Heart right ventricle (tissue), 16 donors: ENCODE results near the gene RPL28. TPM values are rescaled to one million over a fixed set of nuclear protein-coding genes. Genes with fewer than 3 reads are reported as not detected.
"Not testable (repeated sequence)": the region's sequence is repeated elsewhere in the genome, so short reads cannot be mapped to it uniquely, and the experiment has no call there.

ENCODE experiments used
- ATAC-seq, 8 donors: fragments of 200-7000 bp; cut with Tn5 transposase; one replicate each; pipeline ENCODE4 v1.9.1; 2020; ENCODE audit warnings: mild to moderate bottlenecking in 8 of 8, moderate library complexity in 8 of 8, moderate number of reproducible peaks in 1 of 8
- DNase-seq, 2 donors: peaks; one replicate each; pipeline ENCODE4 v3.0.0-alpha.2; 2020
- H3K27ac ChIP-seq, 10 donors: fragments of 200-600 bp; sonication (generic) in 2 of 10; one replicate each; pipeline versions ENCODE4 v1.5.0 to v1.8.0; 2020 to 2022; ENCODE audit warnings: mild to moderate bottlenecking in 3 of 10
- H3K27me3 ChIP-seq, 7 donors: fragments of 200-600 bp; one replicate each; pipeline ENCODE4 v1.8.0; 2021 to 2022; ENCODE audit warnings: mild to moderate bottlenecking in 2 of 7
- H3K36me3 ChIP-seq, 9 donors: fragments of 200-600 bp; sonication (generic) in 1 of 9; one replicate each; pipeline versions ENCODE4 v1.5.0 to v1.8.0; 2020 to 2022; ENCODE audit warnings: mild to moderate bottlenecking in 2 of 9
- H3K4me1 ChIP-seq, 9 donors: fragments of 200-600 bp; sonication (generic) in 1 of 9; one replicate each; pipeline versions ENCODE4 v1.5.0 to v1.8.0; 2020 to 2022; ENCODE audit warnings: mild to moderate bottlenecking in 4 of 9
- H3K4me3 ChIP-seq, 10 donors: fragments of 200-600 bp; sonication (generic) in 2 of 10; one replicate each; pipeline versions ENCODE4 v1.5.0 to v1.8.0; 2020 to 2022; ENCODE audit warnings: mild to moderate bottlenecking in 7 of 10, moderate library complexity in 2 of 10
- H3K9me3 ChIP-seq, 11 donors: fragments of 200-600 bp in 10 of 11; sonication (generic) in 2 of 11; one replicate each; pipeline versions ENCODE4 v1.5.0 to v1.8.0; 2013 to 2022; ENCODE audit warnings: mild to moderate bottlenecking in 2 of 11, control low read depth in 1 of 11, moderate library complexity in 1 of 11
- WGBS, 2 donors: extraction: QIAGEN DNeasy Blood & Tissue Kit; methylation state at CpG; one replicate each; pipeline ENCODE4 v1.1.7; 2013; ENCODE audit warnings: inconsistent platforms in 1 of 2; 5-methylcytosine and 5-hydroxymethylcytosine counted together
- intact Hi-C, 10 donors: fragments of 100-400 bp; cut with DNase I; formaldehyde crosslinking; loops; one replicate each; pipeline versions ENCODE4 v1.11.1 to v1.14.2; 2022
- polyA plus RNA-seq, 2 donors: library from polyadenylated mRNA; stranded (reverse); fragments of 200-250 nt; gene quantifications; one replicate each; pipeline ENCODE4 v1.2.3, GENCODE V29; 2013
- total RNA-seq, 10 donors: library from RNA; stranded (reverse); fragmentation: NEBNext Ultra II Directional in 3 of 10; extraction: Animal tissue kit (Norgen Biotek cat#: 25700) in 3 of 10; gene quantifications; one replicate each; pipeline versions ENCODE4 v1.2.1 to v1.2.4, GENCODE V29; 2021 to 2023
- TF ChIP-seq, protein P1 (sequence below), 9 donors: fragments of 200-600 bp; sonication (generic) in 2 of 9; IDR thresholded peaks; one replicate each; pipeline versions ENCODE4 v1.5.0 to v1.8.0; 2021 to 2022; ENCODE audit warnings: antibody characterized with exemption in 9 of 9, mild to moderate bottlenecking in 5 of 9, moderate library complexity in 1 of 9
- donor health status: Arrhythmogenic right ventricular cardiomyopathy.
- donor health status: ischemic (EF 13 %, LVEDD 7.1; RV severe dilation, severe dysfunction).
- donor health status: healthy with polysubstance abuse.
- donor health status: DM: no; HTN: yes; CAD: no.
- donor health status: DM: no; HTN: no; CAD: no.
- donor health status: ischemic (EF 25% LVEDD 6.9; RV normal size, moderate dysfunction).
- donor health status: ischemic (EF 25% LVEDD 5.7; RV mildly dilated, moderate dysfunction).
- donor health status: healthy.
- donor health status: DM: yes; HTN: yes; CAD: no.
- donor health status: Ischemic cardiomyopathy.
- donor health status: ischemic (EF 35%, LVEDD 5.7; RV mildly dilated, moderate dysfunction).
- donor health status: nonischemic (EF 11% LVEDD 7.7; RV severe dilation, severe dysfunction).
- donor health status: DM: yes; HTN: yes; CAD: no.
- donor health status: PGD.
- donor health status: ischemic (EF 29% LVEDD 5.4; RV normal size, mild dysfunction).
- donor health status: nonischemic (EF 23%, LVEDD 6.1; RV moderate dilation, normal function).

Gene RPL28
- total and polyA plus RNA-seq, 12 donors, result 473 to 1,617 (median 593) TPM

DNA sequence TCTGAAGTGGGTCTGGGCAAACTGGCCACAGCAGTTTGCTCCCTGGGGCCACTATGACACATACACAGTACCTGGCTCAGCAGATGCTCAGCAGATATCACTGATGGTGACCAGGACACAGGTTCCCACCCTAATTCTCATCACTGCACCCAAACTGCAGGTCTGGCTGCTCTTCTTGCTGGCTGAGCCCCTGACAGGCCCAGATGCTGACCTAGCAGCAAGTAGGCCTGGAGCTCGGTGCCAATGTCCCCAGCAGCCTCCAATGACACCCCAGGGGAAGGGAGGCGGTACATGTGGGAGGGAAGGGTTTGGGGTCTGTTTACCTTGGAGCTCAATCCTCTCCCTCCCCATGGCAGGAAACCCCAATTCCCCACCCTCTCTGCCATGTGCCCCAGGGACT is 16.8 kb downstream of the RPL28 start:
- Histone ChIP-seq H3K27ac (no peak overlapping the region), H3K4me3 (no peak overlapping the region), H3K9me3 (no peaks in the 10 kb centered on the region), H3K36me3 (peaks cover 0 to 68% (median 21%) of the 10 kb centered on the region in 9 donors), H3K4me1 (peaks cover 4 to 26% (median 17%) of the 10 kb centered on the region in 9 donors), H3K27me3 (no peaks in the 10 kb centered on the region)
- ATAC-seq (no peak), DNase-seq (no peak)
- 82 to 86% methylated on average over 2 of the region's 2 CpGs for WGBS, 2 donors
- TF ChIP-seq, protein P1, sequence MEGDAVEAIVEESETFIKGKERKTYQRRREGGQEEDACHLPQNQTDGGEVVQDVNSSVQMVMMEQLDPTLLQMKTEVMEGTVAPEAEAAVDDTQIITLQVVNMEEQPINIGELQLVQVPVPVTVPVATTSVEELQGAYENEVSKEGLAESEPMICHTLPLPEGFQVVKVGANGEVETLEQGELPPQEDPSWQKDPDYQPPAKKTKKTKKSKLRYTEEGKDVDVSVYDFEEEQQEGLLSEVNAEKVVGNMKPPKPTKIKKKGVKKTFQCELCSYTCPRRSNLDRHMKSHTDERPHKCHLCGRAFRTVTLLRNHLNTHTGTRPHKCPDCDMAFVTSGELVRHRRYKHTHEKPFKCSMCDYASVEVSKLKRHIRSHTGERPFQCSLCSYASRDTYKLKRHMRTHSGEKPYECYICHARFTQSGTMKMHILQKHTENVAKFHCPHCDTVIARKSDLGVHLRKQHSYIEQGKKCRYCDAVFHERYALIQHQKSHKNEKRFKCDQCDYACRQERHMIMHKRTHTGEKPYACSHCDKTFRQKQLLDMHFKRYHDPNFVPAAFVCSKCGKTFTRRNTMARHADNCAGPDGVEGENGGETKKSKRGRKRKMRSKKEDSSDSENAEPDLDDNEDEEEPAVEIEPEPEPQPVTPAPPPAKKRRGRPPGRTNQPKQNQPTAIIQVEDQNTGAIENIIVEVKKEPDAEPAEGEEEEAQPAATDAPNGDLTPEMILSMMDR (IDR thresholded peaks at IDR 0.05), result no peak
- intact Hi-C loops, result no loop called here

DNA sequence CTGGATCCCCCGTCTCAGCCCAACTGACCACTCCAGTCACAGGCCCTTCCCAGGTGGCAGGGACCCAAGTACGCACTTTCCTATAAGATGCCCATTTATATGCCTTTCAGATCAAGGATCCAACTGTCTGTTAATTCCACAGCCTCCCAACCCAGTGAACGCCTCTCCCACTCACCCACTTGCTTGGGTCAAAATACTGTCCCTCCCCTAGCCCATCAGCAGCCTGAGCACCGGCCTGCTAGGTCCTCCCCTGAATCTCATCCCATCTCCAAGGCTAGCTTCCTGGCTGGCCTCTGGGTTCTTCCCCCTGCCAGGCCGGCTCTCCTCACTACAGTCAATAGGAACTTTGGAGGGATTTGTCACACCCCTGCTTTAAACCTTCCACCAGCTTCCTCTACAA is 19.9 kb downstream of the RPL28 start:
- no peak overlapping the region for H3K27ac ChIP-seq
- peaks cover 0 to 55% (median 21%) of the 10 kb centered on the region in 9 donors for H3K36me3 ChIP-seq
- H3K27me3 ChIP-seq, result no peaks in the 10 kb centered on the region
- H3K4me3 ChIP-seq, result peak overlapping the region in 1 of 10 donors; percentile 89
- ATAC-seq (no peak), DNase-seq (no peak)
- peaks cover 4 to 27% (median 17%) of the 10 kb centered on the region in 9 donors for H3K4me1 ChIP-seq
- intact Hi-C loops, result loop anchor here in 1 of 10 donors (5.0 kb wide), 1 partner anchor 148 kb away; the partner anchor contains the start of gene PPP6R1
- TF ChIP-seq, protein P1 (IDR thresholded peaks at IDR 0.05), result no peak
- H3K9me3 ChIP-seq, result peaks cover 0 to 5% (median 0%) of the 10 kb centered on the region in 11 donors
- WGBS, 2 donors, result 83 to 86% methylated on average over 5 of the region's 5 CpGs

DNA sequence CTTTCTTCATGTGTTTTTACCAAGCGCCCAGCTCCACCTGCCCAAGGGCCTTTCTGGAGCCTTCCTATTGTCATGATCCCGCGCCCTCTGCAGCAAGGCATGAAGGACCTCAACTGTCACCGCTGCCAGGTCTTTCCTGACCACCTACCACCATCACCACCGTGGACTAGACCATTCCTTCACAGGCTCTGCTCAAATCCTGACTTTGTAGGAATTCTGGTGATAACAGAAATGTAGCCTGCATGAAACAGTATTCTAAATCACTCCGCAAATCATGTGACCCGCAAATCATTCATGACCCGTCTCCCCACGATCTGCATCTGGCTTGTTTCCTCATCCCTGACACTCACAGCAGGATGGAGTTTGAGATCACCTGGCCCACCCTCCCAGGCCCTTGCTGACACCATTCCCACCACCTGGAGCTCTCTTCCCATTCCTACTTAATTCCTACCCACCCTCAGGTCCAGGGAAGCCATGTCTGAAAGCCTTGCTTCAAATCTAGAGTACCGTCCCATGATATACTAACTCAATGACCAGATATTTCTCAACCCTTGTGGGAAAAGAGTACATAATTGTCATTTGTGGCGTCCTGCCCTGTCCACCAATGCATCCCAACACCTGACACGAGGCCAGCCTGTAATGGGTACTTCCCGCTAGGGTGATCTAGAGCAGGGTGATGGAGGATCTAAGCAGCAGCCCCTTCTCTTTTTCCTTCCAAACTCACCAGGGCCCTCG is 20.5 kb downstream of the RPL28 start:
- Histone ChIP-seq H3K36me3 (peaks cover 0 to 50% (median 21%) of the 10 kb centered on the region in 9 donors), H3K4me3 (peak overlapping the region in 8 of 10 donors; percentile 85 to 99 (median 92)), H3K27ac (peak overlapping the region in 1 of 10 donors; percentile 99), H3K9me3 (peaks cover 0 to 5% (median 0%) of the 10 kb centered on the region in 11 donors), H3K4me1 (peaks cover 4 to 27% (median 17%) of the 10 kb centered on the region in 9 donors), H3K27me3 (no peaks in the 10 kb centered on the region)
- ATAC-seq (no peak), DNase-seq (no peak)
- TF ChIP-seq, protein P1 (IDR thresholded peaks at IDR 0.05), result no peak
- 78 to 88% methylated on average over 14 of the region's 14 CpGs for WGBS, 2 donors
- intact Hi-C loops, result loop anchor here in 1 of 10 donors (5.0 kb wide), 1 partner anchor 149 kb away; the partner anchor contains the start of gene PPP6R1

DNA sequence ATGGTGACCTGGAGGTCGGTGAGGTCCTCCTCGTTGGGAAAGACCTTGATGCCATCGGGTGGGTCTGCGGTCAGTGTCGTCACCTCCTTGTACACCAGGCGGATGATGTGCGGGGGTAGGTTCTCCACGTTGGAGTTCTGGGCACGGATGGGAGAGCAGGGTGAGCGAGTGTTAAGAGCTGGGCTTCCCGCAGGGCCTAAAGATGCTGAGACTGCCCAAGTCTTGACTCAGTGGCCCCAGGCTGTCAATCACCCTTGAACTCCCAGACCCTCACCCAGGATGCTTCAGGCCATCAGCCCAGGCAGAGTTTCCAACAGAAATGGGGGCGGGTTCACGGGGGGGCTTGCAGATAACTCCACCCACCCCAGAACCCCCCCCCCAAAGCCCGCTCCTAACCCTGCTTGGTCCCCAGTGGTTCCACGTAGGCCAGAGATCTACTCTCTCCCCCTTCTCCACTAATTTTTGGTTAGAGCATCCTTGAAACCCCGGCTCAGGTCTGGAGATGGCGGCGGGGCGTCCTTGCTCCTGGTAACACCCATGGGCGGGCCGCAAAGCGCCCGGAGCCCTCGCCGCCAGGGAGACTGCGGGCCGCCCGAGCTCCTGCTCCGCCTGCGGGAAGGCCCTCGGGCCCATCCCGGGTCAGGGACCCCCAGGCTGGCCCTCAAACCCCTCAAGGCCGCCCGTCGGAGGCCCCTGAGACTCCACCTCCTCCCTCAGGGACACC is 21.3 kb downstream of the RPL28 start:
- Histone ChIP-seq H3K27ac (peak overlapping the region; percentile 88 to 99 (median 96)), H3K4me3 (peak overlapping the region; percentile 77 to 99 (median 92)), H3K27me3 (no peaks in the 10 kb centered on the region), H3K4me1 (peaks cover 4 to 27% (median 17%) of the 10 kb centered on the region in 9 donors), H3K36me3 (peaks cover 0 to 44% (median 21%) of the 10 kb centered on the region in 9 donors), H3K9me3 (peaks cover 0 to 5% (median 0%) of the 10 kb centered on the region in 11 donors)
- ATAC-seq (peak in 4 of 8 donors; percentile 1 to 7 (median 6)), DNase-seq (no peak)
- intact Hi-C loops, result loop anchor here in 1 of 10 donors (5.0 kb wide), 1 partner anchor 150 kb away; the partner anchor contains the start of gene PPP6R1
- TF ChIP-seq, protein P1 (IDR thresholded peaks at IDR 0.05), result no peak
- WGBS, 2 donors, result 10 to 14% methylated on average over 34 to 35 of the region's 35 CpGs

DNA sequence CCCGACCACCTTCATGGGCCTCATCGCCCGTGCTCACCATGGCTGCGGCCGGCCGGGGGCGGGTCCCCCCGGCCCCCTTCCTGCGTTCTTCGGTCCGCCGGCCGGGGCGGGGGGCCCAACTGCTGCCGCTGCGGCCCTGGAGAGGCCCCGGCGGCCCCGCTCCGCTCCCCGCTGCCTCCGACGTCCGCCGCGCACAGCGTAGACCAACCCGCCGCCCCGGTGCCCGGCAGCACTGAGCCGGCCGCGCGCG is 21.7 kb downstream of the RPL28 start, which contains the start of gene UBE2S:
Gene UBE2S (minus strand): TSS at position 239 of the 250 bp plus-strand sequence. CDS start 199 bp downstream, at position 40.
- Histone ChIP-seq H3K36me3 (peaks cover 0 to 39% (median 19%) of the 10 kb centered on the region in 9 donors), H3K27ac (peak within 1 kb of the TSS; percentile 88 to 99 (median 96)), H3K4me1 (peaks cover 4 to 27% (median 17%) of the 10 kb centered on the region in 9 donors), H3K4me3 (peak within 1 kb of the TSS; percentile 77 to 99 (median 92))
- WGBS, 2 donors, result 1 to 2% methylated on average over 30 to 36 of the region's 36 CpGs
- H3K27me3 ChIP-seq, DNase-seq, H3K9me3 ChIP-seq, ATAC-seq: not testable (repeated sequence)
- intact Hi-C loops, result loop anchor here in 1 of 10 donors (5.0 kb wide), 1 partner anchor 150 kb away; the partner anchor contains the start of gene PPP6R1
